ENCODE data around the gene CLDN10. TPM values are rescaled to one million over a fixed set of nuclear protein-coding genes. Genes with fewer than 3 reads are reported as not detected.
"Not testable (repeated sequence)": the region's sequence is repeated elsewhere in the genome, so short reads cannot be mapped to it uniquely, and the experiment has no call there.

The CLDN10 gene
- total and polyA plus RNA-seq, 2 experiments from 2014 or later = 0.83 to 2.4 TPM

- H3K4me1 ChIP-seq (ENCODE audit: insufficient read depth) = no peaks in the 10 kb centered on the region
- TF ChIP-seq EZH2phosphoT487 (IDR thresholded peaks at IDR 0.05; ENCODE audit: low read depth, severe bottlenecking, unreplicated experiment) (no peak), CTCF (IDR thresholded peaks at IDR 0.05; ENCODE audit: poor library complexity) (no peak), EZH2 (IDR thresholded peaks at IDR 0.05; ENCODE audit: borderline replicate concordance) (no peak)
- WGBS (ENCODE audit: low lambda C conversion rate, missing lambda C conversion rate) = 85% methylated on average over 1 of the region's 1 CpG
These were observed 39.6 kb upstream of the CLDN10 start for GRCh38 chr13:95512957-95513356.

GRCh38 chr13:95515606-95516005 is 36.9 kb upstream of the CLDN10 start:
- H3K4me3 ChIP-seq; H3K4me2 ChIP-seq; H3K9me2 ChIP-seq (replicated peaks; ENCODE audit: insufficient read depth); DNase-seq (ENCODE audit: low spot score); H2AFZ ChIP-seq; H3K27ac ChIP-seq; H3K79me2 ChIP-seq; H4K20me1 ChIP-seq (ENCODE audit: insufficient read depth, poor library complexity, severe bottlenecking); H3K9me3 ChIP-seq (ENCODE audit: low read depth); H3K4me1 ChIP-seq (ENCODE audit: insufficient read depth); H3K36me3 ChIP-seq (replicated peaks; ENCODE audit: insufficient read depth, low read depth); H3K27me3 ChIP-seq: not testable (repeated sequence)
- 75% methylated on average over 5 of the region's 5 CpGs for WGBS (ENCODE audit: low lambda C conversion rate, missing lambda C conversion rate)

More at GRCh38 chr13:95512957-95513356, 39.6 kb upstream of the CLDN10 start:
- Histone ChIP-seq H3K9me3 (ENCODE audit: low read depth) (no peaks in the 10 kb centered on the region), H4K20me1 (ENCODE audit: insufficient read depth, poor library complexity, severe bottlenecking) (no peaks in the 10 kb centered on the region), H3K36me3 (replicated peaks; ENCODE audit: insufficient read depth, low read depth) (no peaks in the 10 kb centered on the region), H3K27ac (no peak overlapping the region), H3K27me3 (peaks cover 5% of the 10 kb centered on the region), H3K9me2 (replicated peaks; ENCODE audit: insufficient read depth) (no peaks in the 10 kb centered on the region), H3K4me3 (no peak overlapping the region), H2AFZ (no peak overlapping the region), H3K79me2 (no peaks in the 10 kb centered on the region), H3K4me2 (no peak overlapping the region)
- no peak for DNase-seq (ENCODE audit: low spot score)

GRCh38 chr13:95516021-95516420 is 36.5 kb upstream of the CLDN10 start:
- Histone ChIP-seq H3K79me2 (no peaks in the 10 kb centered on the region), H3K27me3 (peaks cover 5% of the 10 kb centered on the region), H3K27ac (no peak overlapping the region), H3K4me1 (ENCODE audit: insufficient read depth) (no peaks in the 10 kb centered on the region), H3K9me3 (ENCODE audit: low read depth) (no peaks in the 10 kb centered on the region), H2AFZ (no peak overlapping the region), H3K4me2 (no peak overlapping the region), H4K20me1 (ENCODE audit: insufficient read depth, poor library complexity, severe bottlenecking) (no peaks in the 10 kb centered on the region), H3K9me2 (replicated peaks; ENCODE audit: insufficient read depth) (no peaks in the 10 kb centered on the region), H3K4me3 (no peak overlapping the region), H3K36me3 (replicated peaks; ENCODE audit: insufficient read depth, low read depth) (no peaks in the 10 kb centered on the region)
- no peak for DNase-seq (ENCODE audit: low spot score)
- WGBS (ENCODE audit: low lambda C conversion rate, missing lambda C conversion rate) = 47% methylated on average over 2 of the region's 2 CpGs
- TF ChIP-seq EZH2phosphoT487 (IDR thresholded peaks at IDR 0.05; ENCODE audit: low read depth, severe bottlenecking, unreplicated experiment) = no peak
- TF ChIP-seq CTCF (IDR thresholded peaks at IDR 0.05; ENCODE audit: poor library complexity) = no peak
- TF ChIP-seq EZH2 (IDR thresholded peaks at IDR 0.05; ENCODE audit: borderline replicate concordance) = no peak

GRCh38 chr13:95516492-95516891 is 36.0 kb upstream of the CLDN10 start:
- H3K9me2 ChIP-seq (replicated peaks; ENCODE audit: insufficient read depth) = no peaks in the 10 kb centered on the region
- H3K4me3 ChIP-seq = no peak overlapping the region
- no peaks in the 10 kb centered on the region for H3K79me2 ChIP-seq
- H3K4me2 ChIP-seq = no peak overlapping the region
- no peak overlapping the region for H2AFZ ChIP-seq
- no peaks in the 10 kb centered on the region for H3K4me1 ChIP-seq (ENCODE audit: insufficient read depth)
- peaks cover 5% of the 10 kb centered on the region for H3K27me3 ChIP-seq
- H3K36me3 ChIP-seq (replicated peaks; ENCODE audit: insufficient read depth, low read depth) = no peaks in the 10 kb centered on the region
- TF ChIP-seq EZH2 (IDR thresholded peaks at IDR 0.05; ENCODE audit: borderline replicate concordance) (no peak), CTCF (IDR thresholded peaks at IDR 0.05; ENCODE audit: poor library complexity) (no peak), EZH2phosphoT487 (IDR thresholded peaks at IDR 0.05; ENCODE audit: low read depth, severe bottlenecking, unreplicated experiment) (no peak)
- no peaks in the 10 kb centered on the region for H3K9me3 ChIP-seq (ENCODE audit: low read depth)
- H4K20me1 ChIP-seq (ENCODE audit: insufficient read depth, poor library complexity, severe bottlenecking) = no peaks in the 10 kb centered on the region
- no peak for DNase-seq (ENCODE audit: low spot score)
- no peak overlapping the region for H3K27ac ChIP-seq
- 13% methylated on average over 3 of the region's 3 CpGs for whole genome bisulfite sequencing (ENCODE audit: low lambda C conversion rate, missing lambda C conversion rate)
